ENCODE results near the gene HSPA1A. TPM values are rescaled to one million over a fixed set of nuclear protein-coding genes. Genes with fewer than 3 reads are reported as not detected.

Gene HSPA1A
- total and polyA plus RNA-seq, 9 of the 15 experiments (the other 6 are each of a cell fraction or from before 2014, with no cell fraction given) = 2.2 to 273 (median 107) TPM

- no peak for TF ChIP-seq BRD4 (IDR thresholded peaks at IDR 0.05)
- peak; percentile 21; the same call in 1 of the 2 replicates for TF ChIP-seq KAT7 (CRISPR knock-in tag; IDR thresholded peaks at IDR 0.05; ENCODE audit: borderline replicate concordance)
- peak; percentile 81; the same call in 1 of the 2 replicates for TF ChIP-seq RNF2 (IDR thresholded peaks at IDR 0.05)
- TF ChIP-seq FOXK1 (CRISPR knock-in tag; IDR thresholded peaks at IDR 0.05; ENCODE audit: borderline replicate concordance) = no peak
- TF ChIP-seq SRF (CRISPR knock-in tag; IDR thresholded peaks at IDR 0.05) = peak; percentile 58 to 76; a peak in 3 of 4 replicates
- TF ChIP-seq NFIX (CRISPR knock-in tag; IDR thresholded peaks at IDR 0.05; ENCODE audit: low read depth) = no peak
- peak; percentile 77 to 80 for TF ChIP-seq NRF1 (conservative IDR thresholded peaks at IDR 0.05 in 1 of 2, IDR thresholded peaks at IDR 0.05 in 1 of 2)
- TF ChIP-seq IRF9 (tag; IDR thresholded peaks at IDR 0.05) = no peak
- peak; percentile 57; the same call in 1 of the 2 replicates for TF ChIP-seq ZNF174 (CRISPR knock-in tag; IDR thresholded peaks at IDR 0.05)
- no peak for TF ChIP-seq STAT5A (IDR thresholded peaks at IDR 0.05; ENCODE audit: borderline replicate concordance, low read length)
- no peak for TF ChIP-seq FOXA1 (IDR thresholded peaks at IDR 0.05; ENCODE audit: borderline replicate concordance)
- no peak for TF ChIP-seq RFX7 (CRISPR knock-in tag; IDR thresholded peaks at IDR 0.05)
- no peak for TF ChIP-seq PURB (CRISPR knock-in tag; IDR thresholded peaks at IDR 0.05; ENCODE audit: low read depth)
- TF ChIP-seq ELF1 (tag; IDR thresholded peaks at IDR 0.05) = no peak; the same call in 1 of the 2 replicates
- TF ChIP-seq TCF3 (CRISPR knock-in tag; IDR thresholded peaks at IDR 0.05) = peak; percentile 15; the same call in 1 of the 2 replicates
- no peak for TF ChIP-seq ZNF589 (CRISPR knock-in tag; IDR thresholded peaks at IDR 0.05; ENCODE audit: low read depth)
- TF ChIP-seq ZHX1 (conservative IDR thresholded peaks at IDR 0.05; ENCODE audit: low read length) = no peak; the same call in 1 of the 2 replicates
- no peak for TF ChIP-seq ZNF655 (CRISPR knock-in tag; IDR thresholded peaks at IDR 0.05)
- TF ChIP-seq HIVEP1 (CRISPR knock-in tag; IDR thresholded peaks at IDR 0.05) = peak; percentile 88; the same call in 1 of the 2 replicates
- no peak for TF ChIP-seq ZNF766 (CRISPR knock-in tag; conservative IDR thresholded peaks at IDR 0.05)
- no peak for TF ChIP-seq MED1 (CRISPR knock-in tag; IDR thresholded peaks at IDR 0.05; ENCODE audit: borderline replicate concordance)
- peak; percentile 86 for TF ChIP-seq MYC (IDR thresholded peaks at IDR 0.05; ENCODE audit: low read depth, low read length)
- TF ChIP-seq MYC (CRISPR knock-in tag; IDR thresholded peaks at IDR 0.05; ENCODE audit: borderline replicate concordance, low read depth) = peak; percentile 86; the same call in 1 of the 2 replicates
- 0 out of 2 replicates have a peak, but pooled peaks have one; percentile 3 for TF ChIP-seq CBFA2T3 (IDR thresholded peaks at IDR 0.05)
- 0 out of 2 replicates have a peak, but pooled peaks have one; percentile 14 for TF ChIP-seq EGR1 (conservative IDR thresholded peaks at IDR 0.05)
These were observed 47.2 kb downstream of the HSPA1A start, which contains the start of gene NEU1 (continued) for GRCh38 chr6:31862344-31863235.
